ENCODE results near the gene SULT6B1. TPM values are rescaled to one million over a fixed set of nuclear protein-coding genes. Genes with fewer than 3 reads are reported as not detected.

The SULT6B1 gene
- total RNA-seq, 1 experiment from 2014 or later, result not detected

DNA sequence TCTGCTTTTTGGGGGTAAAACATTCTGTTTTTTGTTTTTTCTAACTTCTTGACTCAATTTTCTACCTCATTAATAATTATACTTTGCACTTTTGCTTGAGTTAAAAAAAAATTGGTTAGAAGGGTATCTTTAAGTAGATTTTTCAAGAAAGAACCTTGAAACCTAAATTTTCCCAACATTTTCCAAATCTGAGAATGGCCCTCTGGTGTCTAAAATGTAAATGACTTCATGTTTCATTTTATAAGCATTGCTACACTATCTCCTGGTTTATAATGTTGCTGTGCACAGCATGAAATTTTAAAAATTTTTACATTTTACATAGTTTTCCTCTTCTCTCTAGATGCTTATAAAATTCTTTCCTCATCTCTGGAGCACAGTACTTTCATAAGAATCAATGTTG lies 45.9 kb downstream of the SULT6B1 start:
- Histone ChIP-seq H3K27ac (no peak overlapping the region), H3K79me2 (ENCODE audit: low read depth) (0 out of 2 replicates have a peak, but pooled peaks cover 1% of the 10 kb centered on the region), H3K9me3 (ENCODE audit: insufficient read depth, low read depth) (no peaks in the 10 kb centered on the region), H3F3A (ENCODE audit: insufficient read depth, low read depth) (0 out of 2 replicates have a peak, but pooled peaks cover 4% of the 10 kb centered on the region), H3K4me1 (replicated peaks; ENCODE audit: insufficient read depth) (no peaks in the 10 kb centered on the region), H3K36me3 (ENCODE audit: low read depth) (peaks cover 48% of the 10 kb centered on the region), H2AFZ (no peak overlapping the region), H3K4me2 (no peak overlapping the region), H3K9me2 (ENCODE audit: insufficient read depth) (no peaks in the 10 kb centered on the region), H4K20me1 (ENCODE audit: insufficient read depth) (no peaks in the 10 kb centered on the region), H3K4me3 (no peak overlapping the region), H3K27me3 (ENCODE audit: insufficient read depth, low read depth) (no peaks in the 10 kb centered on the region)
- intact Hi-C loops (cut with micrococcal nuclease; ENCODE audit: unreplicated experiment), result no loop called here
- ChIA-PET CTCF (interaction anchor here (0.6 kb wide), 1 partner anchor 175 kb away, joined by 3 read pairs; no protein-coding TSS in a partner anchor), POLR2A (ENCODE audit: unreplicated experiment) (interaction anchor here (1.0 kb wide), 1 partner anchor 731 kb away, joined by 4 read pairs; no protein-coding TSS in a partner anchor)
- TF ChIP-seq CTCF (conservative IDR thresholded peaks at IDR 0.05), result no peak
- no peak for TF ChIP-seq EZH2 (IDR thresholded peaks at IDR 0.05; ENCODE audit: low read depth)
- DNase-seq, result no peak
- BruUV-seq (replicated peaks), result no TSS peak

GRCh38 chr2:37132914-37133313 lies 55.6 kb downstream of the SULT6B1 start:
- Histone ChIP-seq H2AFZ (no peak overlapping the region), H3K79me2 (ENCODE audit: low read depth) (no peaks in the 10 kb centered on the region), H3K4me2 (no peak overlapping the region), H4K20me1 (ENCODE audit: insufficient read depth) (no peaks in the 10 kb centered on the region), H3K27me3 (ENCODE audit: insufficient read depth, low read depth) (no peaks in the 10 kb centered on the region), H3F3A (ENCODE audit: insufficient read depth, low read depth) (no peaks in the 10 kb centered on the region), H3K4me1 (replicated peaks; ENCODE audit: insufficient read depth) (no peaks in the 10 kb centered on the region), H3K4me3 (no peak overlapping the region), H3K27ac (no peak overlapping the region), H3K9me3 (ENCODE audit: insufficient read depth, low read depth) (no peaks in the 10 kb centered on the region), H3K36me3 (ENCODE audit: low read depth) (peaks cover 63% of the 10 kb centered on the region), H3K9me2 (ENCODE audit: insufficient read depth) (no peaks in the 10 kb centered on the region)
- no TSS peak for BruUV-seq (replicated peaks)
- TF ChIP-seq CTCF (conservative IDR thresholded peaks at IDR 0.05), result no peak
- TF ChIP-seq EZH2 (IDR thresholded peaks at IDR 0.05; ENCODE audit: low read depth), result no peak
- ChIA-PET CTCF (no interaction called here), POLR2A (ENCODE audit: unreplicated experiment) (no interaction called here)
- DNase-seq, result no peak
- intact Hi-C loops (cut with micrococcal nuclease; ENCODE audit: unreplicated experiment), result no loop called here

GRCh38 chr2:37125416-37125815 lies 63.1 kb downstream of the SULT6B1 start:
- Histone ChIP-seq H3K9me2 (ENCODE audit: insufficient read depth) (no peaks in the 10 kb centered on the region), H3K4me3 (no peak overlapping the region), H3K27me3 (ENCODE audit: insufficient read depth, low read depth) (no peaks in the 10 kb centered on the region), H3K4me1 (replicated peaks; ENCODE audit: insufficient read depth) (no peaks in the 10 kb centered on the region), H3K27ac (no peak overlapping the region), H3K79me2 (ENCODE audit: low read depth) (no peaks in the 10 kb centered on the region), H4K20me1 (ENCODE audit: insufficient read depth) (no peaks in the 10 kb centered on the region), H3F3A (ENCODE audit: insufficient read depth, low read depth) (no peaks in the 10 kb centered on the region), H3K9me3 (ENCODE audit: insufficient read depth, low read depth) (no peaks in the 10 kb centered on the region), H3K4me2 (no peak overlapping the region), H3K36me3 (ENCODE audit: low read depth) (peaks cover 26% of the 10 kb centered on the region), H2AFZ (no peak overlapping the region)
- BruUV-seq (replicated peaks), result no TSS peak
- intact Hi-C loops (cut with micrococcal nuclease; ENCODE audit: unreplicated experiment), result no loop called here
- ChIA-PET CTCF (no interaction called here), POLR2A (ENCODE audit: unreplicated experiment) (no interaction called here)
- TF ChIP-seq CTCF (conservative IDR thresholded peaks at IDR 0.05) (no peak), EZH2 (IDR thresholded peaks at IDR 0.05; ENCODE audit: low read depth) (no peak)
- no peak for DNase-seq

Data from PC-9 (cell line).